GM19328 (cell line): ENCODE measurements around the gene SPNS3.

Experiments
- ATAC-seq: cut with Tn5 transposase; IDR thresholded peaks from one replicate; pipeline ENCODE4 v1.9.1; 2021; ENCODE audit warnings: mild to moderate bottlenecking, moderate library complexity; ENCODE audit not compliant: unreplicated experiment

SPNS3 gene

GRCh38 chr17:4507361-4508111, 73.8 kb downstream of the SPNS3 start:
- no peak for ATAC-seq

GRCh38 chr17:4508207-4508606, 74.5 kb downstream of the SPNS3 start:
- no peak for ATAC-seq

- no peak for ATAC-seq
Observed at GRCh38 chr17:4509401-4509800, 75.7 kb downstream of the SPNS3 start.

- ATAC-seq, result no peak
Observed at GRCh38 chr17:4509923-4510617, 76.3 kb downstream of the SPNS3 start.

GRCh38 chr17:4510618-4510941, 76.8 kb downstream of the SPNS3 start:
- no peak for ATAC-seq

- ATAC-seq, result no peak
Observed at GRCh38 chr17:4511199-4511932, 77.6 kb downstream of the SPNS3 start.

GRCh38 chr17:4512156-4513112, 78.7 kb downstream of the SPNS3 start:
- no peak for ATAC-seq

- ATAC-seq, result no peak
Observed at GRCh38 chr17:4513113-4514032, 79.6 kb downstream of the SPNS3 start.

GRCh38 chr17:4514206-4514605, 80.5 kb downstream of the SPNS3 start:
- ATAC-seq, result no peak

GRCh38 chr17:4514779-4515178, 81.0 kb downstream of the SPNS3 start:
- ATAC-seq, result no peak

GRCh38 chr17:4515501-4515900, 81.8 kb downstream of the SPNS3 start:
- no peak for ATAC-seq

GRCh38 chr17:4516735-4517134, 83.0 kb downstream of the SPNS3 start:
- ATAC-seq, result no peak

GRCh38 chr17:4518901-4519300, 85.2 kb downstream of the SPNS3 start:
- ATAC-seq, result no peak

GRCh38 chr17:4519361-4519788, 85.6 kb downstream of the SPNS3 start:
- no peak for ATAC-seq

GRCh38 chr17:4520060-4520893, 86.5 kb downstream of the SPNS3 start:
- ATAC-seq, result no peak

- ATAC-seq, result no peak
Observed at GRCh38 chr17:4520894-4521600, 87.3 kb downstream of the SPNS3 start.

- ATAC-seq, result no peak
Observed at GRCh38 chr17:4522661-4523060, 88.9 kb downstream of the SPNS3 start.

- ATAC-seq, result no peak
Observed at GRCh38 chr17:4523946-4524345, 90.2 kb downstream of the SPNS3 start.
